ENCODE measurements around the gene FRY.
A peak's percentile ranks its signal among the peaks of the same experiment; 100 is the strongest.
"Not testable (repeated sequence)": the region's sequence is repeated elsewhere in the genome, so short reads cannot be mapped to it uniquely, and the experiment has no call there.

FRY gene

GRCh38 chr13:32031025-32031814, at the start of gene FRY:
FRY (plus strand) TSS chr13:32031774; CDS start chr13:32031796, 22 bp downstream.
- Mint-ChIP-seq H3K27ac (no peak within 1 kb of the TSS), H3K27me3 (peaks cover 18% of the 10 kb centered on the region), H3K36me3 (no peaks in the 10 kb centered on the region), H3K4me1 (ENCODE audit: low read depth) (peaks cover 12% of the 10 kb centered on the region), H3K9me3 (ENCODE audit: low read depth) (no peaks in the 10 kb centered on the region), H3K4me3 (peak within 1 kb of the TSS; percentile 92)

GRCh38 chr13:31982124-31982523, 49.5 kb upstream of the FRY start:
- Mint-ChIP-seq H3K9me3 (ENCODE audit: low read depth) (no peaks in the 10 kb centered on the region), H3K4me3 (no peak overlapping the region), H3K27ac (no peak overlapping the region), H3K27me3 (peaks cover 3% of the 10 kb centered on the region), H3K4me1 (ENCODE audit: low read depth) (no peaks in the 10 kb centered on the region), H3K36me3 (no peaks in the 10 kb centered on the region)

GRCh38 chr13:31982540-31982939, 49.0 kb upstream of the FRY start:
- Mint-ChIP-seq H3K9me3 (ENCODE audit: low read depth) (no peaks in the 10 kb centered on the region), H3K27ac (no peak overlapping the region), H3K4me3 (no peak overlapping the region), H3K27me3 (peaks cover 3% of the 10 kb centered on the region), H3K4me1 (ENCODE audit: low read depth) (no peaks in the 10 kb centered on the region), H3K36me3 (no peaks in the 10 kb centered on the region)

GRCh38 chr13:31983696-31984095, 47.9 kb upstream of the FRY start:
- not testable (repeated sequence) for H3K27me3 Mint-ChIP-seq; H3K27ac Mint-ChIP-seq; H3K9me3 Mint-ChIP-seq (ENCODE audit: low read depth); H3K4me3 Mint-ChIP-seq; H3K4me1 Mint-ChIP-seq (ENCODE audit: low read depth); H3K36me3 Mint-ChIP-seq

GRCh38 chr13:31984388-31984787, 47.2 kb upstream of the FRY start:
- not testable (repeated sequence) for H3K4me1 Mint-ChIP-seq (ENCODE audit: low read depth); H3K9me3 Mint-ChIP-seq (ENCODE audit: low read depth); H3K27ac Mint-ChIP-seq; H3K36me3 Mint-ChIP-seq; H3K27me3 Mint-ChIP-seq; H3K4me3 Mint-ChIP-seq

- Mint-ChIP-seq H3K4me1 (ENCODE audit: low read depth) (no peaks in the 10 kb centered on the region), H3K27ac (no peak overlapping the region), H3K9me3 (ENCODE audit: low read depth) (no peaks in the 10 kb centered on the region)
Measured at GRCh38 chr13:31986676-31987470, 44.7 kb upstream of the FRY start.

GRCh38 chr13:31987535-31988170, 43.9 kb upstream of the FRY start:
- Mint-ChIP-seq H3K4me1 (ENCODE audit: low read depth) (no peaks in the 10 kb centered on the region), H3K27me3 (peaks cover 2% of the 10 kb centered on the region), H3K27ac (no peak overlapping the region), H3K9me3 (ENCODE audit: low read depth) (no peaks in the 10 kb centered on the region), H3K36me3 (no peaks in the 10 kb centered on the region), H3K4me3 (no peak overlapping the region)

More at GRCh38 chr13:31986676-31987470, 44.7 kb upstream of the FRY start:
- H3K36me3 Mint-ChIP-seq = no peaks in the 10 kb centered on the region
- H3K27me3 Mint-ChIP-seq = peaks cover 2% of the 10 kb centered on the region
- H3K4me3 Mint-ChIP-seq = no peak overlapping the region

- H3K4me1 Mint-ChIP-seq (ENCODE audit: low read depth); H3K27ac Mint-ChIP-seq; H3K36me3 Mint-ChIP-seq; H3K27me3 Mint-ChIP-seq; H3K9me3 Mint-ChIP-seq (ENCODE audit: low read depth); H3K4me3 Mint-ChIP-seq: not testable (repeated sequence)
Measured at GRCh38 chr13:31994367-31994766, 37.2 kb upstream of the FRY start.

- Mint-ChIP-seq H3K4me3 (no peak overlapping the region), H3K27me3 (no peaks in the 10 kb centered on the region), H3K36me3 (no peaks in the 10 kb centered on the region), H3K27ac (no peak overlapping the region), H3K9me3 (ENCODE audit: low read depth) (no peaks in the 10 kb centered on the region), H3K4me1 (ENCODE audit: low read depth) (no peaks in the 10 kb centered on the region)
Measured at GRCh38 chr13:31996601-31997000, 35.0 kb upstream of the FRY start.

- Mint-ChIP-seq H3K36me3 (no peaks in the 10 kb centered on the region), H3K27ac (no peak overlapping the region), H3K27me3 (no peaks in the 10 kb centered on the region), H3K9me3 (ENCODE audit: low read depth) (no peaks in the 10 kb centered on the region), H3K4me1 (ENCODE audit: low read depth) (no peaks in the 10 kb centered on the region), H3K4me3 (no peak overlapping the region)
Measured at GRCh38 chr13:31997641-31998040, 33.9 kb upstream of the FRY start.

- no peak overlapping the region for H3K27ac Mint-ChIP-seq
- no peaks in the 10 kb centered on the region for H3K4me1 Mint-ChIP-seq (ENCODE audit: low read depth)
- no peaks in the 10 kb centered on the region for H3K9me3 Mint-ChIP-seq (ENCODE audit: low read depth)
- H3K4me3 Mint-ChIP-seq = no peak overlapping the region
- H3K36me3 Mint-ChIP-seq = no peaks in the 10 kb centered on the region
- no peaks in the 10 kb centered on the region for H3K27me3 Mint-ChIP-seq
Measured at GRCh38 chr13:31998131-31998530, 33.4 kb upstream of the FRY start.

GRCh38 chr13:32000754-32001153, 30.8 kb upstream of the FRY start:
- H3K9me3 Mint-ChIP-seq (ENCODE audit: low read depth); H3K4me1 Mint-ChIP-seq (ENCODE audit: low read depth); H3K27me3 Mint-ChIP-seq; H3K27ac Mint-ChIP-seq; H3K4me3 Mint-ChIP-seq; H3K36me3 Mint-ChIP-seq: not testable (repeated sequence)

GRCh38 chr13:32001154-32001768, 30.3 kb upstream of the FRY start:
- no peaks in the 10 kb centered on the region for H3K27me3 Mint-ChIP-seq
- H3K36me3 Mint-ChIP-seq = no peaks in the 10 kb centered on the region
- no peaks in the 10 kb centered on the region for H3K4me1 Mint-ChIP-seq (ENCODE audit: low read depth)
- H3K27ac Mint-ChIP-seq = no peak overlapping the region
- H3K4me3 Mint-ChIP-seq = no peak overlapping the region
- no peaks in the 10 kb centered on the region for H3K9me3 Mint-ChIP-seq (ENCODE audit: low read depth)

- Mint-ChIP-seq H3K9me3 (ENCODE audit: low read depth) (no peaks in the 10 kb centered on the region), H3K27ac (no peak overlapping the region), H3K4me3 (no peak overlapping the region), H3K36me3 (no peaks in the 10 kb centered on the region), H3K27me3 (no peaks in the 10 kb centered on the region), H3K4me1 (ENCODE audit: low read depth) (no peaks in the 10 kb centered on the region)
Measured at GRCh38 chr13:32001769-32002168, 29.8 kb upstream of the FRY start.

- H3K27me3 Mint-ChIP-seq = no peaks in the 10 kb centered on the region
Measured at GRCh38 chr13:32002873-32003272, 28.7 kb upstream of the FRY start.

More at GRCh38 chr13:32002873-32003272, 28.7 kb upstream of the FRY start:
- H3K27ac Mint-ChIP-seq = no peak overlapping the region
- no peak overlapping the region for H3K4me3 Mint-ChIP-seq
- H3K4me1 Mint-ChIP-seq (ENCODE audit: low read depth) = no peaks in the 10 kb centered on the region
- H3K9me3 Mint-ChIP-seq (ENCODE audit: low read depth) = no peaks in the 10 kb centered on the region
- H3K36me3 Mint-ChIP-seq = no peaks in the 10 kb centered on the region

Measured in activated naive CD8-positive, alpha-beta T cell (primary cell).